ENCODE measurements around the gene PIK3R6.

The PIK3R6 gene

DNA sequence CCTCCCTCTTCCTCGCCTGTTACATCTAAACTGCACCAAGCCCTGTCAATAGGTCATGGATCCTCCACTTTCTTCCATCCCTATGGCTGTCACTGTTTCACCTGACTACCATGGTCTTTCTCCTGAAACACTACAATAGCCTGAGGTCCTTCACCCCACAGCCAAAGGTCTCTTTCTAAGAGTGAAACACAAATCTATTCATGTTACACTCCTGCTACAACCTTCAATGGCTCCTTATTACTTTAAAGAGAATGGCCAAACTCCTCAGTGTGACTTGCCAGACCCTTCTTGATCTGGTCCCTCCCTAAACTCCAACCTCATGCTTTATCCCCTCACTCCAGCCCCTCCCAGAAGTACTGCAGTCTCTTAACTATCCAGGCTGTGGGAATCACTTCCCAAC is 618 bp upstream of the PIK3R6 start:
- FAIRE-seq, result no peak
- no peak for DNase-seq (ENCODE audit: insufficient read length, low spot score)
- TF ChIP-seq SPI1 (IDR thresholded peaks at IDR 0.05; ENCODE audit: low read depth, low read length) (no peak), TAF1 (IDR thresholded peaks at IDR 0.05; ENCODE audit: low read depth, low read length) (no peak), PAX5 (IDR thresholded peaks at IDR 0.05; ENCODE audit: insufficient read depth, low read length, severe bottlenecking) (no peak), POLR2A (IDR thresholded peaks at IDR 0.05; ENCODE audit: low read depth, low read length) (no peak), POU2F2 (IDR thresholded peaks at IDR 0.05; ENCODE audit: low read depth, low read length) (no peak), POLR2AphosphoS5 (IDR thresholded peaks at IDR 0.05; ENCODE audit: low read depth, low read length) (no peak)

DNA sequence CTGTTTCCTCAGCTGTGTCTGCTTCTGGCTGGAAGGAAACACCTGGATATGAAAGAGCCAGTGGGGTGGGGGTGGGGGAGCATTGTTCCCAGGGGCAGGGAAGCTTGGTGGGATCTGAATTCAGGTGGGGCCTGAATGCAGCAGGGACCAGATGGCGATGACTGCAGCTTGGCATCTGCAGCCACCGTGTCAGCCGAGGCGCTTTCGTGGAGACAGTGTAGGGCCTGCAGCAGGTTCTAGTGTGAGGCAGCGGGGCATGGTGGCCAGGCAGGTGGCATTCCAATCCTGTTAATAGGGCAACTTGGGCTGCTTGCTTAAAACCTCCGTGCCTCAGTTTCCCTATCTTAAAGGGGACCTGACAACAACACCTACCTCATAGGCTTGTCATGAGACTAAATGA is 1.7 kb downstream of the PIK3R6 start:
- no peak for TF ChIP-seq POLR2AphosphoS5 (IDR thresholded peaks at IDR 0.05; ENCODE audit: low read depth, low read length)
- no peak for TF ChIP-seq POU2F2 (IDR thresholded peaks at IDR 0.05; ENCODE audit: low read depth, low read length)
- TF ChIP-seq PAX5 (IDR thresholded peaks at IDR 0.05; ENCODE audit: insufficient read depth, low read length, severe bottlenecking), result no peak
- TF ChIP-seq TAF1 (IDR thresholded peaks at IDR 0.05; ENCODE audit: low read depth, low read length), result no peak
- no peak for TF ChIP-seq SPI1 (IDR thresholded peaks at IDR 0.05; ENCODE audit: low read depth, low read length)
- TF ChIP-seq POLR2A (IDR thresholded peaks at IDR 0.05; ENCODE audit: low read depth, low read length), result no peak
- DNase-seq (ENCODE audit: insufficient read length, low spot score), result no peak
- peak; percentile 68 for FAIRE-seq

- TF ChIP-seq POLR2A (IDR thresholded peaks at IDR 0.05; ENCODE audit: low read depth, low read length) (no peak), TAF1 (IDR thresholded peaks at IDR 0.05; ENCODE audit: low read depth, low read length) (no peak), POLR2AphosphoS5 (IDR thresholded peaks at IDR 0.05; ENCODE audit: low read depth, low read length) (no peak), SPI1 (IDR thresholded peaks at IDR 0.05; ENCODE audit: low read depth, low read length) (no peak), PAX5 (IDR thresholded peaks at IDR 0.05; ENCODE audit: insufficient read depth, low read length, severe bottlenecking) (no peak), POU2F2 (IDR thresholded peaks at IDR 0.05; ENCODE audit: low read depth, low read length) (no peak)
- DNase-seq (ENCODE audit: insufficient read length, low spot score) (no peak), FAIRE-seq (no peak)
Observed at GRCh38 chr17:8865385-8865784, 2.1 kb downstream of the PIK3R6 start.

GRCh38 chr17:8862213-8863056 is 5.0 kb downstream of the PIK3R6 start:
- TF ChIP-seq POU2F2 (IDR thresholded peaks at IDR 0.05; ENCODE audit: low read depth, low read length) (no peak), TAF1 (IDR thresholded peaks at IDR 0.05; ENCODE audit: low read depth, low read length) (no peak), SPI1 (IDR thresholded peaks at IDR 0.05; ENCODE audit: low read depth, low read length) (no peak), POLR2A (IDR thresholded peaks at IDR 0.05; ENCODE audit: low read depth, low read length) (no peak), PAX5 (IDR thresholded peaks at IDR 0.05; ENCODE audit: insufficient read depth, low read length, severe bottlenecking) (no peak), POLR2AphosphoS5 (IDR thresholded peaks at IDR 0.05; ENCODE audit: low read depth, low read length) (no peak)
- FAIRE-seq, result peak; percentile 80
- no peak for DNase-seq (ENCODE audit: insufficient read length, low spot score)

DNA sequence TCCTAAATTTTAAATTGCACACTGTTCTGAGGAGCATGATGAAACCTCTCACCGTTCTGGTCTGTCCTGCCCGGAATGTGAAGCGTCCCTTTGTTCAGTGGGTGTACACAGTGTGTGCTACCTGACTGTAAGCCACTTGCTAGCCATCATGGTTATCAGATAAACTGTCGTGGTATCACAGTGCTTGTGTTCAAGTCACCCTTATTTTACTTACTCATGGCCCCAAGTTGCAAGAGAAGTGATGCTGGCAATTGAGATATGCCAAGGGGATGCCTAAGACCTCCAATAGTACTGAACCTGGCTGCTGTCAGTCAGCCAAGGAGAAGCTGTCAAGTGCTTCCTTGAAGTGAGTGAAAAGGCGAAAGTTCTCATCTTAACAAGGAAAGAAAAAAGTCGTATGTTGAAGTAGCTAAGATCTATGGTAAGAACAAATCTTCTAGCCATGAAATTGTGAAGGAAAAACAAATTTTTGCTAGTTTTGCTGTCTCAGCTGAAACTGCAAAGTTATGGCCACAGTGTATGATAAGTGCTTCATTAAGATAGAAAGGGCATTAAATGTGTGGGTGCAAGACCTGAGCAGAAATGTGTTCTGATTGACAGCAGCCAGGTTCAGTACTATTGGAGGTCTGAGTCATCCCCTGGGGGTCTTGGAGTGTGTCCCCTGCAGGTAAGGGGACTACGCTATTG is 5.8 kb downstream of the PIK3R6 start:
- no peak for TF ChIP-seq PAX5 (IDR thresholded peaks at IDR 0.05; ENCODE audit: insufficient read depth, low read length, severe bottlenecking)
- TF ChIP-seq POLR2AphosphoS5 (IDR thresholded peaks at IDR 0.05; ENCODE audit: low read depth, low read length), result no peak
- TF ChIP-seq POLR2A (IDR thresholded peaks at IDR 0.05; ENCODE audit: low read depth, low read length), result no peak
- TF ChIP-seq SPI1 (IDR thresholded peaks at IDR 0.05; ENCODE audit: low read depth, low read length), result no peak
- no peak for TF ChIP-seq TAF1 (IDR thresholded peaks at IDR 0.05; ENCODE audit: low read depth, low read length)
- no peak for TF ChIP-seq POU2F2 (IDR thresholded peaks at IDR 0.05; ENCODE audit: low read depth, low read length)
- DNase-seq (ENCODE audit: insufficient read length, low spot score) (no peak), FAIRE-seq (no peak)

DNA sequence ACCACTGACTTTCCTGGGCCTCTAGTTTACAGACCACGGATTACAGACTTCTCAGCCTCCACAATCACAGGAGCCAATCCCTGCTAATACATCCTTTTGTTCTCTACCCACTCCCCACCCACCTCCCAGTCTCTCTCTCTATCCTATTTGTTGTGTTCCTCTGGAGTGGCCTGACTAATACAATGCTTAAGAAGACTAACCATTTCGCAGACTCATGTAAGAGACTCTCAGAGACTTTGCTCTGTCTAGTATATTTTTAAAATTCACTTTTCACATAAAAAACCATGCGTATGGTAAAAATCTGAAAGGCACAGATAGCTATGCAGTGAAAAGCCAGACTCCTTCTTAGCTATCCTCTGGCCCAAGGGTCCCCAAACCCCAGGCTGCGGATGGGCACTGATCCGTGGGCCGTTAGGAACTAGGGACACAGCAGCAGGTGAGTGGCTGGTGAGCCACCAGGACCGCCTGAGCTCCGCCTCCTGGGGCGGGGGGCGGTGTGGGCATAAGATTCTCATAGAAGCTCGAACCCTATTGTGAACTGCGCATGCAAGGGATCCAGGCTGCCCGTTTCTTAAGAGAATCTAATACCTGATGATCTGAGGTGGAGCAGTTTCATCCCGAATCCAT is 7.6 kb downstream of the PIK3R6 start:
- TF ChIP-seq POLR2AphosphoS5 (IDR thresholded peaks at IDR 0.05; ENCODE audit: low read depth, low read length), result no peak
- TF ChIP-seq TAF1 (IDR thresholded peaks at IDR 0.05; ENCODE audit: low read depth, low read length), result no peak
- TF ChIP-seq PAX5 (IDR thresholded peaks at IDR 0.05; ENCODE audit: insufficient read depth, low read length, severe bottlenecking), result no peak
- TF ChIP-seq POU2F2 (IDR thresholded peaks at IDR 0.05; ENCODE audit: low read depth, low read length), result no peak
- TF ChIP-seq POLR2A (IDR thresholded peaks at IDR 0.05; ENCODE audit: low read depth, low read length), result no peak
- TF ChIP-seq SPI1 (IDR thresholded peaks at IDR 0.05; ENCODE audit: low read depth, low read length), result no peak
- peak; percentile 9 for FAIRE-seq
- DNase-seq (ENCODE audit: insufficient read length, low spot score), result no peak

DNA sequence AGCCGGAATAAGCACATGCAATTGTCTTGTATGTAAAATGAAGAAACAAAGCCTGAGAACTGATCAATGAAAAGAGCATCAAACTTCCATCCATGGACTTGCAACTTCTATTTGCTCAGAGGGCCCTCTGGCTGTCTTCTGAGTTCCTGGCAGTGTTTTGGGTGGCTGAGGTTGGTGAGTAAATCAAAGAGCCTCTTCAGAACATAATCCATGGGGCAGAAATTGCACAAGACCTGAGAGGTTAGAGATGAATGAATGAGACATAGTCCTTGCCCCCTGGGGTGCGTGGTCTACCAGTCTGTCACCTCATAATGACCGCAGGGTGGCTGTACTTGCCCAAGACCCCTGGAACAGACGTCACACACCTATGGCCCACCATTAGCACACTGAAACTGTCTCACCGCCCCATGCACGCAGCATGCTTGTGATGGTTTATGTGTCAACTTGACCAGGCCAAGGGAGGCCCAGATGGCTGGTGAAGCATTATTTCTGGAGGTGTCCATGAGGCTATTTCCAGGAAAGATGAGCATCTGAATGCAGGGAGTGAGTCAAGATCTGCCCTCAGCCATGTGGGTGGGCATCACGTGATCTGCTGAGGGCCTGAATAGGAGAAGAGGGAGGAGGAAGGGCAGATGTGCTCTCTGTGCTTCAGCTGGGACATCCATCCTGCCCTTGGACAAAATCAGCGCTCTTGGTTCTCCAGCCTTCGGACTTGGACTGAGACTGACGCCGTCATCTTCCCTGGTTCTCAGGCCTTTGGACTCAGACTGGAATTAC is 8.3 kb downstream of the PIK3R6 start:
- FAIRE-seq (peak; percentile 93), DNase-seq (ENCODE audit: insufficient read length, low spot score) (no peak)
- no peak; the same call in 1 of the 2 replicates for TF ChIP-seq POLR2A (IDR thresholded peaks at IDR 0.05; ENCODE audit: low read depth, low read length)
- TF ChIP-seq POLR2AphosphoS5 (IDR thresholded peaks at IDR 0.05; ENCODE audit: low read depth, low read length), result peak; percentile 68; the same call in 1 of the 2 replicates
- TF ChIP-seq POU2F2 (IDR thresholded peaks at IDR 0.05; ENCODE audit: low read depth, low read length), result peak; percentile 29; the same call in 1 of the 2 replicates
- TF ChIP-seq SPI1 (IDR thresholded peaks at IDR 0.05; ENCODE audit: low read depth, low read length), result no peak
- TF ChIP-seq TAF1 (IDR thresholded peaks at IDR 0.05; ENCODE audit: low read depth, low read length), result 0 out of 2 replicates have a peak, but pooled peaks have one; percentile 20
- TF ChIP-seq PAX5 (IDR thresholded peaks at IDR 0.05; ENCODE audit: insufficient read depth, low read length, severe bottlenecking), result no peak

GRCh38 chr17:8857919-8858318 is 9.6 kb downstream of the PIK3R6 start:
- TF ChIP-seq SPI1 (IDR thresholded peaks at IDR 0.05; ENCODE audit: low read depth, low read length) (no peak), POU2F2 (IDR thresholded peaks at IDR 0.05; ENCODE audit: low read depth, low read length) (peak; percentile 84; the same call in 1 of the 2 replicates), POLR2A (IDR thresholded peaks at IDR 0.05; ENCODE audit: low read depth, low read length) (no peak; the same call in 1 of the 2 replicates), POLR2AphosphoS5 (IDR thresholded peaks at IDR 0.05; ENCODE audit: low read depth, low read length) (peak; percentile 57; the same call in 1 of the 2 replicates)
- DNase-seq (ENCODE audit: insufficient read length, low spot score), result no peak
- FAIRE-seq, result peak; percentile 91

All from GM12891 (cell line).